GM12873 (cell line): ENCODE data around the gene EIF4G3.

Source experiments
- TF ChIP-seq, protein P1 (sequence below): IDR thresholded peaks from 2 replicates; pipeline ENCODE4 v1.5.1; 2012; ENCODE audit warnings: low read depth, mild to moderate bottlenecking, moderate library complexity, low read length, control low read depth; ENCODE audit not compliant: insufficient read depth; ENCODE audit errors: missing control alignments

Gene EIF4G3

DNA sequence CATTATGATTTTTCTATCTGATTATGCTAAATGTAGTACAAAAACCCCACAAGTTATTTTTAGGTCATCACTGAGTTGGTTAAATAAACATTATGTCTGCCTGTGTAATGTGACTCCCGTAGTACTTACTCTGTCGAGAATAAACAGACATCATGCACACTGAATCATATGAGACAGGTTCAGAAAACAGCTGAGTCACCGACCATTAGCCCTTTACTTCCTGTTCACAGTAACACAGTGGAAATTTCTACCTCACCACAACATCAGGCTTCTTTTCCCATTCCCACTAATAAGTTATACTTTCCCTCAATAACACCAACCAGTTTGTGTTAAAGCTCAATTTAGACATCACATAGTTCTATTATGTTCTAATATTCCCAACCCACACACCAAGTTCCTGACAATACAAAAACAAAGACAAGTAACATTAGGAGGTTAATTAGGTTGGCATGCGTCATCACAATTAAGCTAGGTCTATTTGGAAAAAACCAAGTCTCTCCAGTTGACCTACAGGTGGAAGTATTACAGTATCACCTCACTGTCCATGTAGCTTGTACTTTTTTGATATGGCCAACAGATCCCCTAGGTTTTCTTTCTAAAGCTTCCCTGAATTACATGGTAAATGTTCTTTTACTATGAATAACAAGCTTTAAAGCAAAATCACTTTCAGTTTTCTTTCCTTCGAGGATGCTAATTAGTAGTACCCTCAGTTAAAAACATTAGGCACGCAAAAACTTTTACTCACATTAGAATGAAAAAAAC, 154.2 kb downstream of the EIF4G3 start:
- TF ChIP-seq, protein P1, sequence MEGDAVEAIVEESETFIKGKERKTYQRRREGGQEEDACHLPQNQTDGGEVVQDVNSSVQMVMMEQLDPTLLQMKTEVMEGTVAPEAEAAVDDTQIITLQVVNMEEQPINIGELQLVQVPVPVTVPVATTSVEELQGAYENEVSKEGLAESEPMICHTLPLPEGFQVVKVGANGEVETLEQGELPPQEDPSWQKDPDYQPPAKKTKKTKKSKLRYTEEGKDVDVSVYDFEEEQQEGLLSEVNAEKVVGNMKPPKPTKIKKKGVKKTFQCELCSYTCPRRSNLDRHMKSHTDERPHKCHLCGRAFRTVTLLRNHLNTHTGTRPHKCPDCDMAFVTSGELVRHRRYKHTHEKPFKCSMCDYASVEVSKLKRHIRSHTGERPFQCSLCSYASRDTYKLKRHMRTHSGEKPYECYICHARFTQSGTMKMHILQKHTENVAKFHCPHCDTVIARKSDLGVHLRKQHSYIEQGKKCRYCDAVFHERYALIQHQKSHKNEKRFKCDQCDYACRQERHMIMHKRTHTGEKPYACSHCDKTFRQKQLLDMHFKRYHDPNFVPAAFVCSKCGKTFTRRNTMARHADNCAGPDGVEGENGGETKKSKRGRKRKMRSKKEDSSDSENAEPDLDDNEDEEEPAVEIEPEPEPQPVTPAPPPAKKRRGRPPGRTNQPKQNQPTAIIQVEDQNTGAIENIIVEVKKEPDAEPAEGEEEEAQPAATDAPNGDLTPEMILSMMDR, result no peak

DNA sequence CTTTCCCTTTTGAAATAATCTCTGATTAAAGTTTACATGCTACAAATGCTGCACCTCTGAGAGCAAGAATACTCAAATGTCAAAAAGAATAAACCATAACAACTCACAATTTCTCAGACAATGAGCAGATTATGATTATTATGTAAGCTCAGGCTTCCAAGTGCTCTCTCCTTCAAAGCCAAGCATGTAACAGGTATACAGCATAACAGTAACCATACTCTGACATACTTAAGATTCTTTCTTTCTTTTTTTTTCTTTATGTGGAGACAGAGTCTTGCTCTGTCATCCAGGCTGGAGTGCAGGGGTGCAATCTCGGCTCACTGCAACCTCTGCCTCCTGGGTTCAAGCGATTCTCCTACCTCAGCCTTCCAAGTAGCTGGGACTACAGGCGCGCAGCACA, 155.4 kb downstream of the EIF4G3 start:
- TF ChIP-seq, protein P1, result no peak

DNA sequence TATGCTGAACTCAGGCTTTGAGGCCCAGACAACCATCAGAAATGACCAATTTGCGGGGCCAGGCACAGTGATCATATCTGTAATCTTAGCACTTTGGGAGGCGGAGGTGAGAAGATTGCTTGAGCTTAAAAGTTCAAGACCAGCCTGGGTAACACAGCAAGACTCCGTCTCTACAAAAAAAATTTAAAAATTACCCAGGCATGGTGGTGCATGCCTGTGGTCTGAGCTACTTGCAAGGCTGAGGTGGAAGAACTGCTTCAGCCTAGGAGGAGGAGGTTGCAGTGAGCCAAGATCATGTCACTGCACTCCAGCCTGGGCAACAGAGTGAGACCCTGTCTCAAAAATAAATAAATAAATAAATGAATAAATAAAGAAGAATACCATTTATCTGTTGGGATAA, 156.5 kb downstream of the EIF4G3 start:
- TF ChIP-seq, protein P1, result no peak

DNA sequence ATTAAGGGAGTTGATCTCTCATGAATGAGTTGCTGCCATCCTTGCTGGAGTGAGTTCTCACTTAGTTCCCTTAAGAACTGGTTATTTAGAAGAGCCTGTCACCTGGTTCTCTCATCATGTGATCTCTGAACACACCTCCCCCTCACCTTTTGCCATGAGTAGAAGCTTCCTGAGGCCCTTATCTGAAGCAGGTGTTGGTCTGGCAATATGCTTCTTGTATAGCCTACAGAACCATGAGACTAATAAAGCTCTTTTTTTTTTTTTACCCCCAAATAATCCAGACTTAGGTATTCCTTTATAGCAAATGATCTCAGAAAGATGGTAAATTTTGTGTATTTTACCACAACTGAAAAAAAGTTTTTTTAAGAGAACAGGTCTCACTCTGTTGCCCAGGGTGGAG, 158.0 kb downstream of the EIF4G3 start:
- TF ChIP-seq, protein P1, result no peak

DNA sequence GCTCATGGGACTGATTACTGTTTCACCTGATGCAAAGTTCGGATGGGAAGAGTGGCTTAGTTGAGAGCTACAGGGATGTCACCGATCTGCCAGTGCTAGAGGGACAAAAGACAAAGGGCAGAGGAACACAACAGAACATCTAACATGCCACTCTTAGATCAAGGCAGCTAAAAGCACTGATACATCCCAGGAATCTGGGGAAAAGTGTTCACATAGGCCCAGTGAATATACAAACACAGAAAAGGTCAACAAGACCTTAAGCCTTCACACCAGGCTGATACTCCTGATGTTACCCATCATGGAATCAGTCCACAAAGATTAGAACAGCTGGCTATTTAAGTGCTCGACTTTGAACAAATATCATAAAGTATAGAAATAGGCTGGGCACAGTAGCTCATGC, 163.2 kb downstream of the EIF4G3 start:
- TF ChIP-seq, protein P1, result no peak

DNA sequence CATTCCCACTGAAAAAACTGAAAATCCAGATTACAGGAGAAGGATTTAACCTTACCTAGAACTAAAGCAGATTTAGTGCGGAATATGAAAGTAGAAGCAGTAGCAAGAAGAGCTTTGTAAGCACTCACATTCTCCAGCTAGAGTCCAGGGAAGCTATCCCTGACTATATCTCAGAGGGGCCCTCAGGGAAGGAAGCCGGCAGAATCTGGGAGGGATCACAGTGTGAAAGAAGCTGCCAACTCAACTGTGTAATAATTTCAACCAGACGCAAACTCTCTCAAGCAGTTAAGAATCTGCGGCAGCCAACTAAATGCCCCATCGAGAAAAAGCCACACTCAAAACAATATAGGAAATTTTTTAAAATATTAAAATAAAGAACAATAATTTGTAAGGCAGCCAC, 163.8 kb downstream of the EIF4G3 start:
- TF ChIP-seq, protein P1, result no peak

DNA sequence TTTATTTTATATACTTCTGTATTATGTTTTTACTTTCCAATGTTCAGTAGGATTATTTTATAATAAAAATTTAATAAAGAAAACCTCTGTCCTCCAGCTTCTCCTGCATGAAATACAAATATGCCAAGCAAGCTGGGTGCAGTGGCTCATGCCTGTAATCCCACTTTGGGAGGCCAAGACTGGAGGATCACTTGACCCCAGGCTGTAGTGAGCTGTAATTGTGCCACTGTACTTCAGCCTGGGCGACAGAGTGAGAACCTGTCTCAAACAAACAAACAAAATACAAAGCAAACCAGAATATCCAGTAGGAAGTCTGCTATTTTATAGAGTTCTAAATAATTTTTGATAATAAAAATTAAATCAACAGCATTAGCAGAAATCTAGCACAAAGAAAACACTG, 168.8 kb downstream of the EIF4G3 start:
- TF ChIP-seq, protein P1, result no peak
